GM21381 (cell line): Measurements from ENCODE around the gene GNGT2.

Source experiments
- ATAC-seq: cut with Tn5 transposase; IDR thresholded peaks from one replicate; pipeline ENCODE4 v1.9.1; 2021; ENCODE audit warnings: mild to moderate bottlenecking, moderate library complexity; ENCODE audit not compliant: unreplicated experiment

The GNGT2 gene

GRCh38 chr17:49229805-49230600 lies 19.6 kb upstream of the GNGT2 start:
- no peak for ATAC-seq

GRCh38 chr17:49229076-49229804 lies 18.9 kb upstream of the GNGT2 start:
- no peak for ATAC-seq

- no peak for ATAC-seq
Measured at GRCh38 chr17:49227436-49228261, 17.3 kb upstream of the GNGT2 start.

- no peak for ATAC-seq
Measured at GRCh38 chr17:49226771-49227435, 16.5 kb upstream of the GNGT2 start.

- ATAC-seq = no peak
Measured at GRCh38 chr17:49225554-49226236, 15.3 kb upstream of the GNGT2 start.

- no peak for ATAC-seq
Measured at GRCh38 chr17:49224997-49225337, 14.6 kb upstream of the GNGT2 start.

- no peak for ATAC-seq
Measured at GRCh38 chr17:49224198-49224996, 14.0 kb upstream of the GNGT2 start.

- no peak for ATAC-seq
Measured at GRCh38 chr17:49223517-49224197, 13.3 kb upstream of the GNGT2 start.

GRCh38 chr17:49223168-49223516 lies 12.8 kb upstream of the GNGT2 start:
- ATAC-seq = no peak

GRCh38 chr17:49219987-49220386 lies 9.6 kb upstream of the GNGT2 start:
- no peak for ATAC-seq

GRCh38 chr17:49218941-49219913 lies 8.9 kb upstream of the GNGT2 start:
- no peak for ATAC-seq

GRCh38 chr17:49217651-49218413 lies 7.5 kb upstream of the GNGT2 start:
- ATAC-seq = peak; percentile 43

- no peak for ATAC-seq
Measured at GRCh38 chr17:49216953-49217650, 6.7 kb upstream of the GNGT2 start.

- ATAC-seq = no peak
Measured at GRCh38 chr17:49216482-49216881, 6.1 kb upstream of the GNGT2 start.

- no peak for ATAC-seq
Measured at GRCh38 chr17:49214676-49215360, 4.4 kb upstream of the GNGT2 start.

GRCh38 chr17:49213847-49214246 lies 3.5 kb upstream of the GNGT2 start:
- no peak for ATAC-seq
